ENCODE results near the gene IFNL3.
A peak's percentile ranks its signal among the peaks of the same experiment; 100 is the strongest.

GRCh38 chr19:39212375-39212742 is 32.4 kb downstream of the IFNL3 start:
- TF ChIP-seq SP1 (CRISPR knock-in tag; conservative IDR thresholded peaks at IDR 0.05) (no peak), MYBL2 (CRISPR knock-in tag; IDR thresholded peaks at IDR 0.05) (no peak), USF2 (CRISPR knock-in tag; IDR thresholded peaks at IDR 0.05) (no peak), ATF6 (CRISPR knock-in tag; IDR thresholded peaks at IDR 0.05) (no peak), USF1 (CRISPR knock-in tag; IDR thresholded peaks at IDR 0.05) (no peak), FOXK1 (CRISPR knock-in tag; IDR thresholded peaks at IDR 0.05) (no peak), CTCF (IDR thresholded peaks at IDR 0.05) (peak; percentile 18; the same call in 1 of the 2 replicates), STAT6 (CRISPR knock-in tag; conservative IDR thresholded peaks at IDR 0.05; ENCODE audit: low read depth) (no peak), ELF4 (CRISPR knock-in tag; IDR thresholded peaks at IDR 0.05; ENCODE audit: low read depth) (no peak)
